ENCODE measurements around the gene LGSN. TPM values are rescaled to one million over a fixed set of nuclear protein-coding genes. Genes with fewer than 3 reads are reported as not detected.
"Not testable (repeated sequence)": the region's sequence is repeated elsewhere in the genome, so short reads cannot be mapped to it uniquely, and the experiment has no call there.

LGSN gene
- total RNA-seq, 1 donor from 2014 or later: not detected

GRCh38 chr6:63230027-63230426 is 89.8 kb downstream of the LGSN start:
- not testable (repeated sequence) for DNase-seq

- not testable (repeated sequence) for DNase-seq
Observed at GRCh38 chr6:63227928-63228894, 91.6 kb downstream of the LGSN start.

GRCh38 chr6:63225987-63226386 is 93.8 kb downstream of the LGSN start:
- DNase-seq: not testable (repeated sequence)

Other genes with a start within 250 kb of the LGSN start
- gene FKBP1C, start 108.5 kb downstream of the LGSN start, total RNA-seq: 0.17 and 4.4 TPM in 2 replicates